GM21526 (cell line): ENCODE data around the gene DHRSX.
"Not testable (repeated sequence)": the region's sequence is repeated elsewhere in the genome, so short reads cannot be mapped to it uniquely, and the experiment has no call there.

Experiments
- ATAC-seq: cut with Tn5 transposase; IDR thresholded peaks from one replicate; pipeline ENCODE4 v1.9.1; 2021; ENCODE audit warnings: moderate library complexity; ENCODE audit not compliant: unreplicated experiment, low FRiP score

The DHRSX gene

DNA sequence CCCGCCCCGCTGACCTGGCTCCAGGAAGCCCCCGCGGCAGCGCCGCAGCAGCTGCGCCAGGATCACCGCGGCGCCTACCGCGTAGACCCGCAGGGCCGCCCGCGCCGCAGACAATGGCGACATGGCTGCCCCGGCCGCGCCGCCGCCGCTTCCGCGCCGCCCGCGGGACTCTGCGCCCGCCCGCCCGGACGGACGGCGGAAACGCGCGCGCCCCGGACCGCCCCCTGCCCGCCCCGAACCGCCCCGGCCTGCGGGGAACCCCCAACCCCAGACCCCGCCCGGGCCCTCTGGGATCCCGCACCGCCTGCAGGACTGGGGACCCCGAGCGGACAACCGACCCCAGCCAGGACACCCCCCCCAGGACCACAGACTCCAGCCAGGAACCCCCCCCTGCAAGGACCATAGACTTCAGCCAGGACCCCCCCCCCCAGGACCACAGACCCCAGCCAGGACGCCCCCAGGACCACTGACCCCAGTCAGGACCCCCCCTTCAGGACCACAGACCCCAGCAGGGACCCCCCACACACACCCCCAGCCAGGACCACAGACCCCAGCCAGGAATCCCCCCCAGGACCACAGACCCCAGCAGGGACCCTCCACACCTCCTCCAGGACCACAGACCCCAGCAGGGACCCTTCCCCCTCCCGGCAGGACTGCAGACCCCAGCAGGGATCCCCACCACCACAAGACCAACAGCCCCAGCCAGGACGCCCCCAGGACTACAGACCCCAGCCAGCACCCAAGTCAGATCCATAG is at the start of gene DHRSX, which contains the start of gene ZBED1:
Gene DHRSX (minus strand): TSS at position 174 of the 756 bp plus-strand sequence. CDS start 51 bp downstream, at position 123.
Gene ZBED1 (minus strand): TSS at position 174 of the 756 bp plus-strand sequence. CDS start 10,257 bp downstream, outside the sequence.
- peak; percentile 64 for ATAC-seq

DNA sequence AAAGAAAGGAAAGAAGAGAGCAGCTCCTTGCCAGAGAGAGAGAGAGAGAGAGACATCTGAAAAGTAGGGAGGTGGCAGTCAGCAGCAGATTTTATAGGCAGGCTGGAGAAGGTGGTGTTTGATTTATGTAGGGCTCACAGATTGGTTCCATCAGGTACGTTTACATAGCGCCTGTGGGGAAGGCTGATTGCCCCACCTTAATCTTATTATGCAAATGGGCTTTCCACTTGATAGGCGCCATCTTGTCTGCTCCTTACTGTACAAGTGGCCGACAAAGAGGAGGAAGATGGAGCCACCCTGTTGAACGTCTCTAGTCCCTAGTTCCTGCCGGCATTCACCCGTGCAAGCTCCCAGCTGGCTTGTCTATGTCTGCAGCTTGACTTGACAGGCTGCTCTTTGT is 49.1 kb upstream of the DHRSX start:
- no peak for ATAC-seq

DNA sequence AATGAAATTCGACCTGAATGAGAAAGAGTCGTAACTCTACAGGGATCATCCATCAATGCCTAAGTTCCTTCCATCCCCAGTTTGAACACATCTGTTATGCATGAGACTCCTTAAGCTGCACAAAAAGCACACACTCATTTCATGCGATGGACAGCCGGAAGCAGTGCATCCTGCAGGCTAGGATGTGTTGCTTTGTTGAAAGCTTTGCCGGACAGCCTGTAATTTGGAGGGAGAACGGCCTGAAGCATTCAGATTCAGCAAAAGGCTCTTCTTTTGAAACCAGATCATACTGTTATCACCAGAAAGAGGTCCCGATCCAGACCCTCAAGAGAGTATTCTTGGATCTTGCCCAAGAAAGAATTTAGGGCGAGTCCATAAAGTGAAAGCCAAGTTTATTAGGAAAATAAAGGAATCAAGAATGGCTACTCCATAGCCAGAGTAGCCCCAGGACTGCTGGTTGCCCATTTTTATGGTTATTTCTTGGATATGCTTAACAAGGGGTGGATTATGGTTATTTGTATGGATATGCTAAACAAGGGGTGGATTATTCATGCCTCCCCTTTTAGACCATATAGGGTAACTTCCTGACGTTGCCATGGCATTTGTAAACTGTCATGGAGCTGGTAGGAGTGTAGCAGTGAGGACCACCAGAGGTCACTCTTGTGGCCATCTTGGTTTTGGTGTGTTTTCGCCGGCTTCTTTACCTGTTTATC is 48.1 kb upstream of the DHRSX start:
- no peak for ATAC-seq

- no peak for ATAC-seq
Observed at GRCh38 chrX:2547736-2548135, 47.0 kb upstream of the DHRSX start.

DNA sequence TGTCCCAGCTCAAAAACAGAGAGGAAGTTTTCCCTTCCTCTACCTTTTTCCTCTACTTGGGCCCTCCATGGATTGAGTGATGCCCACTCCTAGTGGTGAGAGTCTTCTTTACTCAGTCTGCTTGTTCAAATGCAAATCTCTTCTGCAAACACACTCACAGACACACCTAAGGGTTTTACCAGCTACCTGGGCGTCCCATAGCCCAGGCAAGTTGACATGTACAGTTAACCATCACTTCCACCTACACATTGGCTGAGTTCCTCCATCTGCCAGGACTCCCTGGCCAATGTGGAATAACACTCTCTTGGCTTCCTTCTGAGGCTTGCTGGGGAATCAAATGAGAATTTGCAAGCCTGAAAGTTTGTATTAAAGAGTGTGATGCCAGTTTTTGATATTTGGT is 45.7 kb upstream of the DHRSX start:
- no peak for ATAC-seq

- no peak for ATAC-seq
Observed at GRCh38 chrX:2545144-2545543, 44.4 kb upstream of the DHRSX start.

DNA sequence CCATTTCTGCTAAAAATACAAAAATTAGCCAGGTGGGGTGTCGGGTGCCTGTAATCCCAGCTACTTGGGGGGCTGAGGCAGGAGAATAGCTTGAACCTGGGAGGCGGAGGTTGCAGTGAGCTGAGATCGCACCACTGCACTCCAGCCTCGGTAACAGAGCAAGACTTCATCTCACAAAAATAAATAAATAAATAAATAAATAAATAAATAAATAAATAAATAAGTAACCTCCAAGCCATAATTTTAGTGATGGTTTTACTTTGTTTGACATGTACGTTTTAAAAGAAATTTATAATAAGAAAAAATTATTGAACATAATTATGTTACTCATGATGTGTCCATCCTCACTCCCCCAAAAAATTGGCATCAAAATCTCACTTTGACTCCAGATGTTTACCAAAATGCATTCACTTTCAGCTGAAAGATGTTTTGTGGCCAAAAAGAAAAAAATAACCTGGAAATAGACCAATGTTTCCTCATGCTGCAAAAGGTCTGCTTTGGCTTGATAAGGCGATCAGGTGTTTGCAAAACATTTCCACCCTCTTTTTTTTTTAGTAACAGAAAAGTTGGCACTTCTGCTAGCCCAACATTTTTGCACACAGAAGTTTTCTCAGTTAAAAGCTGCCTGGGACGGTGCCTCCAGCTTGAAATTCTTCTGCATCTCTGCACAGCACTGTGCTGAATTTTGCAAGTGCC is 42.2 kb upstream of the DHRSX start:
- ATAC-seq = no peak

- no peak for ATAC-seq
Observed at GRCh38 chrX:2541603-2542002, 40.8 kb upstream of the DHRSX start.

GRCh38 chrX:2540426-2540947 is 39.7 kb upstream of the DHRSX start:
- no peak for ATAC-seq

DNA sequence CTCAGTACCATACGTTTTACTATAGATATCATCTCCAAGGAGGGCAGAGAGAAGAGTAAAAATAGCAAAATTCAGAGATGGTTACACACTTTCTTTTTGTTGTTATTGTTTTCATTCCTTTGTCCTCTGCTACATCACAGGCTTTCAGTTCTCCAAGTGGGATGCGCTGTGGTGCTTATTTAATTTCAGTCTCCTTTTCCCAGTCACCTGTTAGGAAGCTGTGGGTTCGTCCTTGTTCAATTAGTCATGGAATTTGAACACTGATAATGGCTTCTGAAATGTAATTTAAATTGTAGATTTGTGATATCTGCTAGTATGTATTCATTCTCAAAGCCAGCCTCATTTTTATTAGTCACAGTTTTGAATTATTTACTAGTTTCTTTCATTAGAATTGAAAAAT is 38.8 kb upstream of the DHRSX start:
- ATAC-seq = no peak

DNA sequence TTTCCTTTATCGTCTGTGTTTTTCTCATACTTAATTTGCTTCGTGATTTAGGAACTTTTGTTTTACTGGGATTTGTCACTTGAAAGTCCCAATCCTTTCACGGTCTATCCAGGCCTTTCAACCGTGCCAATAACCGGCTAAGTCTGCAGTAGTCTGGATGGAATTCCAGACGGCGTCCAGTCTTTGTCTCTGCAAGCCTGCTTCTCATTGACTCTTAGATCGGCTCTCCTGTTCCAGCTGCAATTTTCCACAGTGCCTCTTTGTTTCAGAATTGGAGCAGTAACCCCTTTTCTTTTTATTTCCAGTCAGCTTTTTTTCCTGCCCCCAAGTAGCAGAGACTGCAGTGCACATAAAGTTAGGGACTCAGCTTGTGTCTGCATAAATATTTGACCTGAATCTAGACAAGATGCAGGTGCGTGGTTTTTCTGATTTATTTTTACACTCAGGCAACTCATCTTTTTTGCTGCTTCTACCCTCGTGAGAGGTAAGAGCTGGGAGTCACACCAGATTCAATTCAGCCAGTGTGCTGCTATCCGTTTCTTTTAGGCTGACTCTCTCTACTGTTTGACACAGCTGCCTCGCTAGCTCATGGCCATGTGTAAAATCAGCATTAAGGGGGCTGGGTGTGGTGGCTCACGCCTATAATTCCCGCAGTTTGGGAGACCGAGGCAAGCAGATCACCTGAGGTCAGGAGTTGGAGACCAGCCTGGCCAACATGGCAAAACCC is 37.4 kb upstream of the DHRSX start:
- ATAC-seq = no peak

DNA sequence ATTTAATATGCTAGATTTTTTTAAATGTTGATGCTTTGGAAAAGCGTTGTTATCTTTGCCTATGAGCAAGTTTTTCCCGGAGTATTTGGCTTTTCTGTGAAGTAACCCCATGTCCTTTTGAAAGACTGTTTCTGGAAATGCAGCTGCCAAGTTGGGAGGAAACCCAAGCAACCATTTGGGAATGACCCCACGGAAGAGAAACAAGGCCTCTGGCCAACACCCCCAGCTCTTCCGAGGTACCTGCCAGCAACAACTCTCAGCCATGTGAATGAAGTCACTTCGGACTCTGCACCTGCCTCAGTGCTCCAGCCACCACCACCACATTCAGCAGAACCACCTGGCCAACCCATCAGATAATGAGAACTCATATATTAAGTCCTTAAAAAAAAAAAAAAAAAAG is 36.2 kb upstream of the DHRSX start:
- ATAC-seq = no peak

DNA sequence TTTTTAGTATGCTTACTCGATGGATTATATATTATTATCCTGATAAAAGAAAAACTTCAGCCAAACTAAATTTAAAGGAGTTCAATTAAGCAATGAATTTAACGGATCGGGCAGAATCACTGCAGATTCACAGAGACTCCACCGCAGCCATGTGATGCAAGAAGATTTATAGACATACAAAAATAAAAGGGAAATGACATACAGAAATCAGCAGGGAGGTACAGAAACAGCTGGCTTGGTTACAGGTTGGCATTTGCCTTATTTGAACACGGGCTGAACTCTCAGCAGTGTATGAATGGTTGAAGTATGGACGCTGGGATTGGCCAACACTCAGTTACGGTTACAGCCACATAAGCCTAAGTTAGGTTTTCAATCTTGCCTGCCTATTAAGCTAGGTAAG is 35.4 kb upstream of the DHRSX start:
- no peak for ATAC-seq

DNA sequence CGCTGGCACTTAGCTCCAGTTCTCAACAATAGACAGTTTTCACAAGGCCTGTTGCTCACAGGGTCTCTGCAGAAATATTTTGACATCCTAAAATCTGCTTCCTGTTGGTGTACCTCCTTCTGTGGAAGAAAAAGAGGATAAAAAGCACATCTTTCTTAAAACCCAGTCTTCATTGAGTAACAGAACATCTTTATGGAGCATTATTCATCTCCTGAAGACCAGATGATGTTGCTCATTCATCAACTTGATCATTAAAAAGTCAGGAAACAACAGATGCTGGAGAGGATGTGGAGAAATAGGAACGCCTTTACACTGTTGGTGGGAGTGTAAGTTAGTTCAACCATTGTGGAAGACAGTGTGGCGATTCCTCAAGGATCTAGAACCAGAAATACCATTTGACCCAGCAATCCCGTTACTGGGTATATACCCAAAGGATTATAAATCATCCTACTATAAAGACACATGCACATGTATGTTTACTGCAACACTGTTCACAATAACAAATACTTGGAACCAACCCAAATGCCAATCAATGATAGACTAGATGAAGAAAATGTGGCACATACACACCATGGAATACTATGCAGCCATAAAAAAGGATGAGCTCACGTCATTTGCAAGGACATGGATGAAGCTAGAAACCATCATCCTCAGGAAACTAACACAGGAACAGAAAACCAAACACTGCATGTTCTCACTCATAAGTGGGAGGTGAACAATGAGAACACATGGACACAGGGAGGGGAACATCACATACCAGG is 33.7 kb upstream of the DHRSX start:
- ATAC-seq = not testable (repeated sequence)

DNA sequence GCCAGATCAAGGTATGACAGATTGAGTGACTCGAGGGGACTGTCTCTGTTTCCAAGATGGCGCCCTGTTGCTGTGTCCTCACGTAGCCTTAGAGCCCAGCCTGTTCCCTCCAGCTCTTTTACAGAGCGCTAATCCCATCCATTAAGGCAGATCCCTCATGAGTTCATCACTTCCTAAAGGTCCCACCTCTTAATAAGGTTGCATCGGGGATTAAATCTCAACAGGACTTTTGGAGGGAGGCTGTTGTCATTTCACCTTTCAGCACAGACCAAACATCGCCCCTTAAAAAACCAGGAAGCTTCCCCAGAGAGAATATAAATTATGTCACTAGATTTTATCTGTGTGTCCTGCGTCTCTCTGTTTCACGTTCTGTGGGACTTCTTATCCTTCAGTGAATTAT is 32.6 kb upstream of the DHRSX start:
- ATAC-seq = no peak

DNA sequence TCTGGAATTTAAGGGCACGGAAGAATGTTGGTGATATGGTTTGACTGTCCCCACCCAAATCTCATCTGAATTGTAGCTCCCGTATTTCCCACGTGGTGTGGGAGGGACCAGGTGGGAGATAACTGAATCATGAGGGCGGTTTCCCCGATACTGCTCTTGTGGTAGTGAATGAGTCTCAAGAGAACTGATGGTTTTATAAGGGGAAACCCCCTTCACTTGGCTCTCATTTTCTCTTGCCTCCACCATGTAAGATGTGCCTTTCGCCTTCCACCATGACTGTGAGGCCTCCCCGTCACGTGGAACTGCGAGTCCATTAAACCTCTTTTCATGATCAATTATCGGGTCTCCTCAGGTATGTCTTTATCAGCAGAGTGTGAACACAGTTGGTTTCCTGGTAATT is 25.6 kb upstream of the DHRSX start:
- ATAC-seq = no peak

DNA sequence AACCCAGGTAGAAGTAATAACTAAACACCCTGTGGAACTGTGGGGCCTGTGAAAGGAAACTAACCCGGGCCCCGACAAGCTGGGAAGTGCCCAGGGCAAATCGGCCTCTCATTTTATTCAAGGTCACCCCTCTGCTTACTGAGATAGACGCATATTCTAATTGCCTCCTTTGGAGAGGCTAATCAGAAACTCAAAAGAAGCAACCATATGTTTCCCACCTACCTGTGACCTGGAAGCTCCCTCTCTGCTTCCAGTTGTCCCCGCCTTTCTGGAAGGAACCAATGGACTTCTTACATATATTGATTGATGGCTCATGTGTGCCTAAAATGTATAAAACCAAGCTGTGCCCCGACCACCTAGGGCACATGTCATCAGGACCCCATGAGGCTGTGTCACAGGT is 23.1 kb upstream of the DHRSX start:
- ATAC-seq = no peak

GRCh38 chrX:2521927-2522386 is 21.2 kb upstream of the DHRSX start:
- ATAC-seq = peak; percentile 29

DNA sequence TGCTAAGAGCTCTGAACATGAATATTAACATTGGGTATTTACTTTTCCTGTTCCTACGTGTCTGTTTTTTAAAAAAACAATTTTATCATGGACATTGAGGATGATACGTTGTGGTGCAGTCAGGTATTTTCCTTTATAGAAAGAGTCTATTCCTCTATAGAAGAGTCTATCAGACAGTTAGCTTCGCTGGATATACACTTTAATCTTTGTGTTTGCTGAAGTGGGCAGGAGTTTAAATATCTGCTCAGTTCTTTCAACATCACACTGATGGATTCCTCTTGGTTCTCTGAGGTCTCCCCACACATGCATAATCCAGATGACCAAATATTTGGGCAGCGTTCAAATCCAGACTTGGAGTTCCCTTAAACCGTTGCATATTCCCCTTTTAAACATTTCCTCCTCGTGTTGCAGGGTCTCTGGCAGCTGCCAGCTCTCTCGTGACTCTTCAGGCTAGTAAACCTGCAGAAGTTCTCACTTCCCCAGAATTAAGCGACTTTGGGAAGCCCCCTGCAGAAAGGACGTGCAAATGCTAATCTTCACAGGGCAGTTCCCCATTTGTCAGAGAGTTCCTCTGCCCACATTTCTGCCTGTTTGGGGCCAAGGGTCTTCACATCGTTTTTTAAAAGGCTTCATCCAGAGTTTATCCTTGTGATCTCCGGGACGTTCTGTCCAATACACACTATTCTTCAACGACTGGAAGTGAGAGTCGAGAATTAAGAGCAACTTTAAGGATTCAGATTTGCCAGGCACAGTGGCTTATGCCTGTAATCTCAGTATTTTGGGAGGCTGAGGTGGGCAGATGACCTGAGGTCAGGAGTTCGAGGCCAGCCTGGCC is 20.5 kb upstream of the DHRSX start:
- peak; percentile 70 for ATAC-seq
